ENCODE results near the gene OR9A4. TPM values are rescaled to one million over a fixed set of nuclear protein-coding genes. Genes with fewer than 3 reads are reported as not detected.

OR9A4 gene
- total RNA-seq, 2 donors from 2014 or later: not detected

GRCh38 chr7:141943846-141944245 is 27.6 kb downstream of the OR9A4 start:
- TF ChIP-seq POLR2AphosphoS5 (IDR thresholded peaks at IDR 0.05): no peak
- TF ChIP-seq CTCF (IDR thresholded peaks at IDR 0.05): no peak

GRCh38 chr7:141944811-141945210 is 28.6 kb downstream of the OR9A4 start:
- WGBS: 76% methylated on average over 3 of the region's 3 CpGs
- no peak overlapping the region for H3K4me3 ChIP-seq
- intact Hi-C loops (cut with DNase I): no loop called here
- no peaks in the 10 kb centered on the region for H3K4me1 ChIP-seq (replicated peaks)
- no peaks in the 10 kb centered on the region for H3K36me3 ChIP-seq
- no peak for DNase-seq (ENCODE audit: low spot score)
- TF ChIP-seq POLR2AphosphoS5 (IDR thresholded peaks at IDR 0.05): no peak
- no peaks in the 10 kb centered on the region for H3K9me3 ChIP-seq
- H3K27ac ChIP-seq: no peak overlapping the region
- H3K27me3 ChIP-seq (replicated peaks; ENCODE audit: insufficient read depth): no peaks in the 10 kb centered on the region

More at GRCh38 chr7:141943846-141944245, 27.6 kb downstream of the OR9A4 start:
- Histone ChIP-seq H3K4me1 (replicated peaks) (no peaks in the 10 kb centered on the region), H3K27me3 (replicated peaks; ENCODE audit: insufficient read depth) (no peaks in the 10 kb centered on the region), H3K4me3 (no peak overlapping the region), H3K36me3 (no peaks in the 10 kb centered on the region), H3K9me3 (no peaks in the 10 kb centered on the region), H3K27ac (no peak overlapping the region)
- no peak for DNase-seq (ENCODE audit: low spot score)
- intact Hi-C loops (cut with DNase I): no loop called here
- whole genome bisulfite sequencing: 77% methylated on average over 1 of the region's 1 CpG

- TF ChIP-seq POLR2A (IDR thresholded peaks at IDR 0.05): no peak
- no peak for TF ChIP-seq CTCF (IDR thresholded peaks at IDR 0.05)
- TF ChIP-seq POLR2AphosphoS5 (IDR thresholded peaks at IDR 0.05): no peak
- H3K27me3 ChIP-seq (replicated peaks; ENCODE audit: insufficient read depth): no peaks in the 10 kb centered on the region
- no peaks in the 10 kb centered on the region for H3K36me3 ChIP-seq
- no peak for DNase-seq (ENCODE audit: low spot score)
- H3K27ac ChIP-seq: no peak overlapping the region
- intact Hi-C loops (cut with DNase I): no loop called here
- H3K4me3 ChIP-seq: no peak overlapping the region
- H3K4me1 ChIP-seq (replicated peaks): no peaks in the 10 kb centered on the region
- WGBS: 53% methylated on average over 3 of the region's 3 CpGs
- H3K9me3 ChIP-seq: no peaks in the 10 kb centered on the region
Measured at GRCh38 chr7:141945356-141945755, 29.2 kb downstream of the OR9A4 start.

DNA sequence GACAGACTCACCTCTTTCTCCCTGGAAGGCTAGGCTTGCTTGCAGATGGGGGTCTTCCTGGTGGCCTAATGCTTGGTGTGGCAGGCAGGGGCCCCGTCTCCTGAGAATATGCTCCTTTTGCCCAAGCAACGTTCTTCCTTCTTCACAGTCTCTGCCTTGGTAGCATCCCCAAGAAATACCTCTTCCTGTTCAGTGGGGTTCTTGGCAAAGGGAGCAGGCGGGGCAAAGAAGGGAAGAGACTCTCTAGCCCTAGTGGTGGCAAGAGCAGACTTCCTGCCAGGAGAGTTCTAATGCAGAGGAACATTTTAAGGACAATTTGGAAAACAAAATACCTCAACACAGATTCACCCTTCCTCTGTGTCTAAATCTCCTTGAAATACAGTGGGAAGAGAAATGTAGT is 30.6 kb downstream of the OR9A4 start, which contains the start of gene CLEC5A:
Gene CLEC5A (minus strand): TSS at position 179 of the 400 bp plus-strand sequence. CDS start 682 bp downstream, outside the sequence.
- Histone ChIP-seq H3K27ac (no peak within 1 kb of the TSS), H3K4me3 (no peak within 1 kb of the TSS), H3K9me3 (no peaks in the 10 kb centered on the region), H3K4me1 (replicated peaks) (no peaks in the 10 kb centered on the region), H3K36me3 (no peaks in the 10 kb centered on the region), H3K27me3 (replicated peaks; ENCODE audit: insufficient read depth) (no peaks in the 10 kb centered on the region)
- intact Hi-C loops (cut with DNase I): no loop called here
- no peak for DNase-seq (ENCODE audit: low spot score)
- 83% methylated on average over 3 of the region's 3 CpGs for WGBS
- TF ChIP-seq CTCF (IDR thresholded peaks at IDR 0.05): no peak
- no peak for TF ChIP-seq POLR2AphosphoS5 (IDR thresholded peaks at IDR 0.05)
- TF ChIP-seq POLR2A (IDR thresholded peaks at IDR 0.05): no peak

- H3K9me3 ChIP-seq: no peaks in the 10 kb centered on the region
- TF ChIP-seq POLR2A (IDR thresholded peaks at IDR 0.05) (no peak), POLR2AphosphoS5 (IDR thresholded peaks at IDR 0.05) (no peak), CTCF (IDR thresholded peaks at IDR 0.05) (no peak)
- no peak overlapping the region for H3K4me3 ChIP-seq
- H3K4me1 ChIP-seq (replicated peaks): no peaks in the 10 kb centered on the region
- intact Hi-C loops (cut with DNase I): no loop called here
- no peak for DNase-seq (ENCODE audit: low spot score)
- no peak overlapping the region for H3K27ac ChIP-seq
- H3K36me3 ChIP-seq: no peaks in the 10 kb centered on the region
- H3K27me3 ChIP-seq (replicated peaks; ENCODE audit: insufficient read depth): no peaks in the 10 kb centered on the region
- 78% methylated on average over 2 of the region's 2 CpGs for WGBS
Measured at GRCh38 chr7:141949021-141949420, 32.8 kb downstream of the OR9A4 start.
